GM23338 (cell line): ENCODE data around the gene PHACTR1. TPM values are rescaled to one million over a fixed set of nuclear protein-coding genes. Genes with fewer than 3 reads are reported as not detected.

Experiments used
- ATAC-seq: fragments of 200-7000 bp; cut with Tn5 transposase; 3 replicates; pipeline ENCODE4 v1.9.1; 2020
- DNase-seq: peaks from one replicate; pipeline ENCODE4 v3.0.0-alpha.2; 2015; ENCODE audit warnings: low spot score
- H2AFZ ChIP-seq: fragments of 200-600 bp; sonication (generic); 2 replicates; pipeline ENCODE4 v1.8.0; 2016; ENCODE audit warnings: antibody characterized with exemption, mild to moderate bottlenecking, moderate library complexity
- H3F3A ChIP-seq: fragments of 200-600 bp; sonication (generic); replicated peaks from 2 replicates; pipeline ENCODE4 v1.8.0; 2017; ENCODE audit warnings: antibody characterized with exemption, mixed run types, low read depth
- H3K27ac ChIP-seq: fragments of 200-600 bp; sonication (generic); 2 replicates; pipeline ENCODE4 v1.6.1; 2016; ENCODE audit warnings: low read depth
- H3K27me3 ChIP-seq: fragments of 200-600 bp; sonication (generic); 2 replicates; pipeline ENCODE4 v1.8.0; 2016; ENCODE audit warnings: mild to moderate bottlenecking, mixed run types, moderate library complexity; ENCODE audit not compliant: insufficient read depth
- H3K36me3 ChIP-seq: fragments of 200-600 bp; sonication (generic); 2 replicates; pipeline ENCODE4 v1.8.0; 2016; ENCODE audit warnings: mild to moderate bottlenecking; ENCODE audit not compliant: insufficient read depth
- H3K4me1 ChIP-seq: fragments of 200-600 bp; sonication (generic); 2 replicates; pipeline ENCODE4 v1.8.0; 2016; ENCODE audit warnings: mild to moderate bottlenecking, moderate library complexity; ENCODE audit not compliant: insufficient read depth
- H3K4me2 ChIP-seq: fragments of 200-600 bp; sonication (generic); 2 replicates; pipeline ENCODE4 v1.7.1; 2017; ENCODE audit warnings: mixed run types
- H3K4me3 ChIP-seq: fragments of 200-600 bp; sonication (generic); 2 replicates; pipeline ENCODE4 v1.6.1; 2016; ENCODE audit warnings: mixed run types
- H3K79me2 ChIP-seq: fragments of 200-600 bp; sonication (generic); replicated peaks from 2 replicates; pipeline ENCODE4 v1.8.0; 2017; ENCODE audit warnings: mild to moderate bottlenecking; ENCODE audit not compliant: insufficient read depth
- H3K9me2 ChIP-seq: fragments of 200-600 bp; sonication (generic); 2 replicates; pipeline ENCODE4 v1.8.0; 2017; ENCODE audit not compliant: insufficient read depth
- H4K20me1 ChIP-seq: fragments of 200-600 bp; sonication (generic); replicated peaks from 2 replicates; pipeline ENCODE4 v1.8.0; 2017; ENCODE audit warnings: mild to moderate bottlenecking; ENCODE audit not compliant: insufficient read depth
- H3K27ac Mint-ChIP-seq: 2 replicates; pipeline ENCODE4 v1.8.0; 2020; ENCODE audit warnings: inconsistent platforms, mild to moderate bottlenecking, moderate library complexity, mixed read lengths
- H3K27me3 Mint-ChIP-seq: 3 replicates; pipeline ENCODE4 v1.8.0; 2022; ENCODE audit warnings: low read depth, mild to moderate bottlenecking, moderate library complexity, mixed read lengths, inconsistent platforms; ENCODE audit not compliant: insufficient read depth, poor library complexity
- H3K36me3 Mint-ChIP-seq: 3 replicates; pipeline ENCODE4 v1.8.0; 2021; ENCODE audit warnings: low read depth, mild to moderate bottlenecking, inconsistent platforms, moderate library complexity, mixed read lengths
- H3K4me1 Mint-ChIP-seq: 3 replicates; pipeline ENCODE4 v1.8.0; 2020; ENCODE audit warnings: mild to moderate bottlenecking, inconsistent platforms, mixed read lengths
- H3K4me3 Mint-ChIP-seq: 3 replicates; pipeline ENCODE4 v1.8.0; 2021; ENCODE audit warnings: moderate library complexity, mild to moderate bottlenecking, inconsistent platforms, mixed read lengths
- H3K9me3 Mint-ChIP-seq: 3 replicates; pipeline ENCODE4 v1.8.0; 2020; ENCODE audit warnings: moderate library complexity, mild to moderate bottlenecking, inconsistent platforms, mixed read lengths
- CREB1 ChIP-seq: fragments of 250-450 bp; sonication (Bioruptor Pico); IDR thresholded peaks from 2 replicates; pipeline ENCODE4 v1.5.0; 2020; ENCODE audit warnings: low read depth, mild to moderate bottlenecking, moderate library complexity
- CTCF ChIP-seq, 2 experiments: fragments of 200-600 bp in 1 of 2; sonication (generic) in 1 of 2; conservative IDR thresholded peaks; 2 replicates each; pipeline versions ENCODE4 v1.5.1 to v1.6.1; 2016 to 2017; ENCODE audit warnings: antibody characterized with exemption in 2 of 2, low read depth in 2 of 2, mild to moderate bottlenecking in 2 of 2, moderate library complexity in 1 of 2
- ZNF331 ChIP-seq: fragments of 250-450 bp; sonication (Bioruptor Pico); IDR thresholded peaks from 2 replicates; pipeline ENCODE4 v1.5.0; 2020; ENCODE audit warnings: low read depth, mild to moderate bottlenecking, moderate library complexity
- ZNF462 ChIP-seq: fragments of 250-450 bp; sonication (Bioruptor Pico); IDR thresholded peaks from 2 replicates; pipeline ENCODE4 v1.5.0; 2020; ENCODE audit warnings: mild to moderate bottlenecking, moderate library complexity
- polyA plus RNA-seq: library from polyadenylated mRNA; unstranded; fragments of >200 nt; fragmentation: Nextera tagmentation; extraction: Ambion mirVana; gene quantifications from 2 replicates; pipeline ENCODE4 v1.2.1, GENCODE V29; 2016
- total RNA-seq: library from RNA; depleted of rRNA; stranded (reverse); fragments of >200 nt; shearing (Covaris generic); gene quantifications from 2 replicates; pipeline ENCODE4 v1.2.3, GENCODE V29; 2014

PHACTR1 gene
- total and polyA plus RNA-seq, 2 experiments from 2014 or later: 5.9 to 19.3 TPM

GRCh38 chr6:13165502-13166172 lies 449.1 kb downstream of the PHACTR1 start (continued):
- TF ChIP-seq ZNF462: no peak
- no peak for TF ChIP-seq CREB1 (CRISPR knock-in tag)

- TF ChIP-seq CTCF (conservative IDR thresholded peaks at IDR 0.05; ENCODE audit: low read depth in 2 of 2): no peak
- TF ChIP-seq ZNF331 (CRISPR knock-in tag): no peak
- H3K27me3 ChIP-seq: no peaks in the 10 kb centered on the region
- H3K27ac ChIP-seq: no peak overlapping the region
- H3K79me2 ChIP-seq: no peaks in the 10 kb centered on the region
- no peaks in the 10 kb centered on the region for H3K4me1 ChIP-seq
- no peaks in the 10 kb centered on the region for H3K36me3 ChIP-seq
- no peak overlapping the region for H3K4me2 ChIP-seq
- no peaks in the 10 kb centered on the region for H3F3A ChIP-seq
- no peaks in the 10 kb centered on the region for H3K36me3 Mint-ChIP-seq
- peaks cover 2% of the 10 kb centered on the region for H3K27me3 Mint-ChIP-seq
- no peak overlapping the region for H3K4me3 Mint-ChIP-seq
- ATAC-seq (no peak), DNase-seq (no peak)
- no peaks in the 10 kb centered on the region for H3K9me3 Mint-ChIP-seq
- H2AFZ ChIP-seq: no peak overlapping the region
- H3K4me3 ChIP-seq: no peak overlapping the region
- peaks cover 9% of the 10 kb centered on the region; the same call in 2 of the 3 replicates for H3K4me1 Mint-ChIP-seq
- no peaks in the 10 kb centered on the region for H4K20me1 ChIP-seq
- no peak overlapping the region for H3K27ac Mint-ChIP-seq
- peaks cover under 1% of the 10 kb centered on the region; the same call in 1 of the 2 replicates for H3K9me2 ChIP-seq
Measured at GRCh38 chr6:13166269-13166668, 449.7 kb downstream of the PHACTR1 start.
